Hematopoietic multipotent progenitor cell treated with erythropoietin and hydrocortisone succinate and interleukin-3 and kit ligand, for 4 days (in vitro differentiated cells): Measurements from ENCODE around the gene GABRB2.
A peak's percentile ranks its signal among the peaks of the same experiment; 100 is the strongest.
"Not testable (repeated sequence)": the region's sequence is repeated elsewhere in the genome, so short reads cannot be mapped to it uniquely, and the experiment has no call there.

ENCODE experiments used
- DNase-seq: peaks from one replicate; pipeline ENCODE4 v3.0.0-alpha.2; 2015

GABRB2 gene

GRCh38 chr5:161546470-161547301 is at the start of gene GABRB2:
GABRB2 (minus strand) TSS chr5:161546725; CDS start chr5:161546643, 82 bp downstream.
- peak; percentile 66 for DNase-seq

- no peak for DNase-seq
Measured at GRCh38 chr5:161585798-161586197, 39.3 kb upstream of the GABRB2 start.

- DNase-seq: no peak
Measured at GRCh38 chr5:161580621-161581020, 34.1 kb upstream of the GABRB2 start.

GRCh38 chr5:161572914-161573313 is 26.4 kb upstream of the GABRB2 start:
- no peak for DNase-seq

GRCh38 chr5:161566081-161566480 is 19.6 kb upstream of the GABRB2 start:
- no peak for DNase-seq

GRCh38 chr5:161562446-161562845 is 15.9 kb upstream of the GABRB2 start:
- no peak for DNase-seq

GRCh38 chr5:161549106-161549505 is 2.6 kb upstream of the GABRB2 start:
- peak; percentile 8 for DNase-seq

- no peak for DNase-seq
Measured at GRCh38 chr5:161548487-161549094, 2.1 kb upstream of the GABRB2 start.

GRCh38 chr5:161547738-161548486 is 1.4 kb upstream of the GABRB2 start:
- peak; percentile 21 for DNase-seq

- DNase-seq: no peak
Measured at GRCh38 chr5:161547406-161547737, 847 bp upstream of the GABRB2 start.

- DNase-seq: peak; percentile 4
Measured at GRCh38 chr5:161546095-161546469, 443 bp downstream of the GABRB2 start.

- DNase-seq: no peak
Measured at GRCh38 chr5:161545344-161546094, 1.0 kb downstream of the GABRB2 start.

- peak; percentile 65 for DNase-seq
Measured at GRCh38 chr5:161544350-161544765, 2.2 kb downstream of the GABRB2 start.

- no peak for DNase-seq
Measured at GRCh38 chr5:161539016-161539415, 7.5 kb downstream of the GABRB2 start.

- DNase-seq: peak; percentile 3
Measured at GRCh38 chr5:161535762-161536161, 10.8 kb downstream of the GABRB2 start.

GRCh38 chr5:161530700-161531099 is 15.8 kb downstream of the GABRB2 start:
- no peak for DNase-seq

- no peak for DNase-seq
Measured at GRCh38 chr5:161513942-161514341, 32.6 kb downstream of the GABRB2 start.

- DNase-seq: peak; percentile 7
Measured at GRCh38 chr5:161507591-161507990, 38.9 kb downstream of the GABRB2 start.

- DNase-seq: not testable (repeated sequence)
Measured at GRCh38 chr5:161505160-161505559, 41.4 kb downstream of the GABRB2 start.

- no peak for DNase-seq
Measured at GRCh38 chr5:161498531-161498930, 48.0 kb downstream of the GABRB2 start.

- no peak for DNase-seq
Measured at GRCh38 chr5:161483721-161484120, 62.8 kb downstream of the GABRB2 start.

GRCh38 chr5:161481922-161482321 is 64.6 kb downstream of the GABRB2 start:
- DNase-seq: no peak
